ENCODE measurements around the gene FAM131A. TPM values are rescaled to one million over a fixed set of nuclear protein-coding genes. Genes with fewer than 3 reads are reported as not detected.
A peak's percentile ranks its signal among the peaks of the same experiment; 100 is the strongest.

The FAM131A gene
- total RNA-seq, 6 donors from 2014 or later, result 14.8 to 52.7 (median 25.2) TPM

DNA sequence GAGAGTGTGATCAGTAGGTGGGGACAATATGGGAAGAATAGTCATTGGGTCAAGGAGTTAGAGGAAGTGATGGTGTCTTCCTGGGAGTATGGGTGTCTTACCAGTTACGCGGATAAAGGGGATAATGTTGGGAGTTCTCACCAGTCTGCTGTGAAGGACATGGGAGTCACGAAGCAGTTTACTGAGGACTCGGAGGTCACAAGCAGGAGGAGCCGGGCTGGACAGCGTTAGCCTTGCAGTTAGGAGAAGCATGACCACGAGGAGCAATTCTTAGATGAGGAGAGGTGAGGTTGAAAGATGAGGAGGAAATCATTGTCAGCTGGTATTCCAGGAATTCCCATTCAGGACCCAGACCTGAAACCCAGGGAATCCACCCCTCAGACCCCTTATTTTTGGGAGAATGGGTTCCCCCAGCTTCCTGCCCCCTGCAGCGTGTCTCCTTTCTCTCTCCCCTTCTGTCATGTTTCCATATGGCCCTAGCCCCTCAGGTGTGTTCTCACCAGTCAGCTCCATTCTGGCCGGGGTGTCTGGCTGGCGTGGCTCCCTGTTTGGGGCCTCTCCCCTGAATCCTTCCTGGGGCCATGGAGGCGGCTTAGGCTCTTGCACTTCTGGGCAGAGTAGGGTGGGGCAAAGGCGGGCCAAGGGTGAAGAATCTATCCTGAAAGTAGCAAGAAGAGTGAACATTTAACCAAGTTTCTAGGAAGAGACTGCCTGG lies 38.5 kb downstream of the FAM131A start:
- no peak for TF ChIP-seq POLR2A (IDR thresholded peaks at IDR 0.05)
- no peak for TF ChIP-seq EP300 (IDR thresholded peaks at IDR 0.05)
- TF ChIP-seq POLR2AphosphoS5 (IDR thresholded peaks at IDR 0.05), result no peak
- DNase-seq (no peak), ATAC-seq (ENCODE audit: low FRiP score in 2 of 2) (no peak)
- no peak overlapping the region for H3K27ac ChIP-seq
- H3K4me1 ChIP-seq, result peaks cover 9 to 26% (median 16%) of the 10 kb centered on the region in 4 donors
- H3K27me3 ChIP-seq, result peaks cover 0 to 14% (median 9%) of the 10 kb centered on the region in 4 donors
- WGBS, 2 donors, result 79 to 82% methylated on average over 12 of the region's 12 CpGs
- no peaks in the 10 kb centered on the region for H3K9me3 ChIP-seq
- no peak overlapping the region for H3K4me3 ChIP-seq
- no peaks in the 10 kb centered on the region for H3K36me3 ChIP-seq

- Histone ChIP-seq H3K9me3 (no peaks in the 10 kb centered on the region), H3K4me3 (no peak overlapping the region), H3K36me3 (no peaks in the 10 kb centered on the region), H3K27ac (no peak overlapping the region), H3K27me3 (peaks cover 0 to 25% (median 15%) of the 10 kb centered on the region in 4 donors), H3K4me1 (peaks cover 13 to 28% (median 18%) of the 10 kb centered on the region in 4 donors)
- TF ChIP-seq, protein P1, sequence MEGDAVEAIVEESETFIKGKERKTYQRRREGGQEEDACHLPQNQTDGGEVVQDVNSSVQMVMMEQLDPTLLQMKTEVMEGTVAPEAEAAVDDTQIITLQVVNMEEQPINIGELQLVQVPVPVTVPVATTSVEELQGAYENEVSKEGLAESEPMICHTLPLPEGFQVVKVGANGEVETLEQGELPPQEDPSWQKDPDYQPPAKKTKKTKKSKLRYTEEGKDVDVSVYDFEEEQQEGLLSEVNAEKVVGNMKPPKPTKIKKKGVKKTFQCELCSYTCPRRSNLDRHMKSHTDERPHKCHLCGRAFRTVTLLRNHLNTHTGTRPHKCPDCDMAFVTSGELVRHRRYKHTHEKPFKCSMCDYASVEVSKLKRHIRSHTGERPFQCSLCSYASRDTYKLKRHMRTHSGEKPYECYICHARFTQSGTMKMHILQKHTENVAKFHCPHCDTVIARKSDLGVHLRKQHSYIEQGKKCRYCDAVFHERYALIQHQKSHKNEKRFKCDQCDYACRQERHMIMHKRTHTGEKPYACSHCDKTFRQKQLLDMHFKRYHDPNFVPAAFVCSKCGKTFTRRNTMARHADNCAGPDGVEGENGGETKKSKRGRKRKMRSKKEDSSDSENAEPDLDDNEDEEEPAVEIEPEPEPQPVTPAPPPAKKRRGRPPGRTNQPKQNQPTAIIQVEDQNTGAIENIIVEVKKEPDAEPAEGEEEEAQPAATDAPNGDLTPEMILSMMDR (IDR thresholded peaks at IDR 0.05), result no peak
- TF ChIP-seq EP300 (IDR thresholded peaks at IDR 0.05) (no peak), POLR2A (IDR thresholded peaks at IDR 0.05) (no peak), POLR2AphosphoS5 (IDR thresholded peaks at IDR 0.05) (no peak)
- ATAC-seq (ENCODE audit: low FRiP score in 2 of 2), result no peak
- WGBS, 2 donors, result 63 to 69% methylated on average over 5 of the region's 5 CpGs
- no peak for DNase-seq
Measured at GRCh38 chr3:184377374-184377773, 40.0 kb downstream of the FAM131A start.

DNA sequence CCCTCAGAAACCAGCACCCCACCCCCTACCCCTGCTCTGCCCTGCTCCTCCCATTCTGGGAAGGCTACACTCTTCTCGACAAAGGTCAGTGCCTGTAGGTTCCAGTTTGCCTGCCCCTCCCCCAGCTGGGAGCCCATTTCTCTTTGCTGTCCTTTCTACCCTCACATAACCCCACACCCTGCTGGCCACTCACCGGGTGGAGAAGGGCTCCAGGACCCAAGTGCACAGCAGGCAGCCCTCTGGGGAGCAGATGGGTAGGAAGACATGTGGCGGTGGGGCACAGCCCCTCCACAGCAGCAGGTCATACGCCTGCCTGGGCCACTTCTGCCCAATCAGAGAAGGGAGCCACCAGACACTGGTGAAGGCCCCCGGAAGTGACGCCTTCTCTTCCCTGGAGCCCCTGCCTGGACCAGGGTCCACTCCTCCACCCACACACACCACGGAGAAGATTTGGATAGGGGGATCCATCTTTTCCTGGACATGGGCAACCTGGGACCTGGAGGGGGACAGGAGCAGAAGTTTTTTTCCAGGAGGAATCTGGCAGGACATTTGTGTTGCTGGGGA lies 40.6 kb downstream of the FAM131A start, which contains the start of gene THPO:
Gene THPO, minus strand, starts transcription at position 326 of the 564 bp plus-strand sequence. CDS start 1,948 bp downstream, outside the sequence.
- H3K27me3 ChIP-seq, result peaks cover 0 to 25% (median 15%) of the 10 kb centered on the region in 4 donors
- H3K36me3 ChIP-seq, result no peaks in the 10 kb centered on the region
- ATAC-seq (ENCODE audit: low FRiP score in 2 of 2) (no peak), DNase-seq (peak in 1 of 2 donors; percentile 51)
- peak within 1 kb of the TSS in 2 of 4 donors; percentile 57 to 73 for H3K27ac ChIP-seq
- peaks cover 13 to 28% (median 18%) of the 10 kb centered on the region in 4 donors for H3K4me1 ChIP-seq
- 70 to 71% methylated on average over 7 of the region's 7 CpGs for WGBS, 2 donors
- no peaks in the 10 kb centered on the region for H3K9me3 ChIP-seq
- TF ChIP-seq POLR2A (IDR thresholded peaks at IDR 0.05) (no peak), EP300 (IDR thresholded peaks at IDR 0.05) (peak in 1 of 4 donors; percentile 5)
- no peak within 1 kb of the TSS for H3K4me3 ChIP-seq

- H3K27me3 ChIP-seq, result peaks cover 0 to 25% (median 15%) of the 10 kb centered on the region in 4 donors
- no peaks in the 10 kb centered on the region for H3K36me3 ChIP-seq
- DNase-seq, result no peak
- H3K27ac ChIP-seq, result peak overlapping the region in 2 of 4 donors; percentile 57 to 73
- TF ChIP-seq POLR2AphosphoS5 (IDR thresholded peaks at IDR 0.05), result no peak
- no peak for TF ChIP-seq EP300 (IDR thresholded peaks at IDR 0.05)
- TF ChIP-seq, protein P1 (IDR thresholded peaks at IDR 0.05), result no peak
- no peak for TF ChIP-seq POLR2A (IDR thresholded peaks at IDR 0.05)
- H3K9me3 ChIP-seq, result no peaks in the 10 kb centered on the region
- H3K4me1 ChIP-seq, result peaks cover 13 to 28% (median 18%) of the 10 kb centered on the region in 4 donors
- no peak overlapping the region for H3K4me3 ChIP-seq
- 77 to 93% methylated on average over 10 of the region's 10 CpGs for WGBS, 2 donors
- ATAC-seq (ENCODE audit: low FRiP score in 2 of 2), result no peak
Measured at GRCh38 chr3:184378651-184379357, 41.4 kb downstream of the FAM131A start.

DNA sequence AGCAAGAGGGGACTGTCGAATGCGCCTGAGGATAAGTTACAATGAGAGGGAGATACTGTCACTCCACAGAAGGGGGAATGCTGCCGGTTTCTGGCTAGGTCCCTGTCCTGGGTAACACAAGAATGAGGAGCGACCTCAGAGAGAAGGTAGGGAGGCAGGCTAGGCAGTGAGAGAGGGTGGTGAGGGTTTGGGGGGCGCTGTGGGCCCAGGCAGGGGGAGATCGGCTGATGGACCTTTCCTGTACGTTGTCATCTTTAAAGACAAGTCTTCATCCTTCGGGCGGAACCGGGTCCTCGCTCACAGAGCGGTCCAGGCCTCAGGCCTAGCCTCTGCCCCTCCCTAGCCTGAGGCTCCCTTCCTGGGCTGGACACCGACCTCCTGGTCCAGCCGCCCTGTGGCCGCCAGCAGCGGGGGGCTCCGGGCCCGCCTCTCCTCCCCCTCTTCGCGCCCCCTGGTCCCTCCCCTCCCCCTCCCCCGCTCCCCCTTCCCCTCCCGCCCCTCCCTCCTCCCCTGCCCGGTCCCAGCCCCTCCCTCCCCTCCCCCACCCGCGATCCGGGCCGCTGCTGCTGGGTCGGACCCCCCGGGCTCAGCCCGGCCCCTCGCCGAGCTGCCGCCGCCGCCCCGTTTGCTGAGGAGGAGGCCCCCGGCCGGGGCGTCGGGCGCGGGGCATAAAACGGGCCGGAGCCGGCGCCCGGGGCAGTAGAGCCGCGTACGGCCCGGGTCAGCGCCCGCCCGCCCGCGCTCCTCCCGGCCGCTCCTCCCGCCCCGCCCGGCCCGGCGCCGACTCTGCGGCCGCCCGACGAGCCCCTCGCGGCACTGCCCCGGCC lies 42.2 kb downstream of the FAM131A start, which contains the start of gene CHRD:
Gene CHRD, plus strand, starts transcription at position 697 of the 827 bp plus-strand sequence. CDS start 265 bp downstream, outside the sequence.
- no peak for DNase-seq
- ATAC-seq (ENCODE audit: low FRiP score in 2 of 2), result peak in 1 of 2 donors; percentile 62
- peak within 1 kb of the TSS; percentile 24 to 73 (median 64) for H3K27ac ChIP-seq
- peak within 1 kb of the TSS; percentile 37 to 55 (median 51) for H3K4me3 ChIP-seq
- peaks cover 0 to 25% (median 15%) of the 10 kb centered on the region in 4 donors for H3K27me3 ChIP-seq
- peaks cover 13 to 28% (median 18%) of the 10 kb centered on the region in 4 donors for H3K4me1 ChIP-seq
- TF ChIP-seq, protein P1 (IDR thresholded peaks at IDR 0.05), result no peak
- TF ChIP-seq POLR2AphosphoS5 (IDR thresholded peaks at IDR 0.05), result no peak
- TF ChIP-seq POLR2A (IDR thresholded peaks at IDR 0.05), result no peak
- TF ChIP-seq EP300 (IDR thresholded peaks at IDR 0.05), result no peak
- WGBS, 2 donors, result 56 to 61% methylated on average over 13 to 19 of the region's 71 CpGs
- no peaks in the 10 kb centered on the region for H3K36me3 ChIP-seq
- H3K9me3 ChIP-seq, result no peaks in the 10 kb centered on the region

Measured in upper lobe of left lung (tissue), 6 donors.